Thoracic aorta (tissue), 2 donors: Measurements from ENCODE around the gene AHCTF1. TPM values are rescaled to one million over a fixed set of nuclear protein-coding genes. Genes with fewer than 3 reads are reported as not detected.

Experiments used
- ATAC-seq: fragments of 150-250 bp; one replicate; pipeline ENCODE4 v1.8.0; 2017; ENCODE audit warnings: low read depth; ENCODE audit not compliant: insufficient number of reproducible peaks, low FRiP score
- DNase-seq: peaks from one replicate; pipeline ENCODE4 v3.0.0-alpha.2; 2020; ENCODE audit warnings: low spot score
- H3K27ac ChIP-seq, 2 donors: fragments of 200-600 bp; sonication (generic); 1 replicate in 1 of 2; 2 replicates in 1 of 2; pipeline ENCODE4 v1.5.1; 2016; ENCODE audit warnings: mild to moderate bottlenecking in 2 of 2, moderate library complexity in 2 of 2
- H3K27me3 ChIP-seq: fragments of 200-600 bp; sonication (generic); replicated peaks from 2 replicates; pipeline ENCODE4 v1.6.0; 2016; ENCODE audit warnings: mild to moderate bottlenecking; ENCODE audit not compliant: insufficient read depth
- H3K36me3 ChIP-seq: fragments of 200-600 bp; sonication (generic); one replicate; pipeline ENCODE4 v1.5.1; 2016
- H3K4me1 ChIP-seq, 2 donors: fragments of 200-600 bp; sonication (generic); 1 replicate in 1 of 2; 2 replicates in 1 of 2; pipeline versions ENCODE4 v1.5.1 to v1.6.0; 2016; ENCODE audit warnings: low read depth in 2 of 2, mild to moderate bottlenecking in 1 of 2; ENCODE audit not compliant: control insufficient read depth in 1 of 2
- H3K4me3 ChIP-seq: fragments of 200-600 bp; sonication (generic); 2 replicates; pipeline ENCODE4 v1.5.1; 2016; ENCODE audit warnings: mild to moderate bottlenecking
- H3K9me3 ChIP-seq: fragments of 200-600 bp; sonication (generic); 2 replicates; pipeline ENCODE4 v1.5.1; 2016
- CTCF ChIP-seq: fragments of 200-600 bp; sonication (generic); IDR thresholded peaks from one replicate; pipeline ENCODE4 v1.5.1; 2019; ENCODE audit warnings: antibody characterized with exemption
- total RNA-seq, 2 donors: library from RNA; depleted of rRNA; stranded (reverse); fragments of >200 nt; gene quantifications; one replicate each; pipeline versions ENCODE4 v1.1.0 to v1.2.3, GENCODE V29; 2016

Gene AHCTF1
- total RNA-seq, 2 donors from 2014 or later = 36.3 to 69.2 TPM

GRCh38 chr1:246798606-246799496 is 132.9 kb downstream of the AHCTF1 start:
- H3K9me3 ChIP-seq = no peaks in the 10 kb centered on the region
- H3K4me1 ChIP-seq = no peaks in the 10 kb centered on the region
- no peak for ATAC-seq
- no peak overlapping the region for H3K4me3 ChIP-seq
- no peak for TF ChIP-seq CTCF
- H3K36me3 ChIP-seq = no peaks in the 10 kb centered on the region
- DNase-seq = no peak
- no peaks in the 10 kb centered on the region for H3K27me3 ChIP-seq
- no peak overlapping the region for H3K27ac ChIP-seq

GRCh38 chr1:246798107-246798506 is 133.6 kb downstream of the AHCTF1 start:
- DNase-seq = no peak
- Histone ChIP-seq H3K9me3 (no peaks in the 10 kb centered on the region), H3K4me1 (no peaks in the 10 kb centered on the region), H3K4me3 (no peak overlapping the region), H3K36me3 (no peaks in the 10 kb centered on the region), H3K27ac (no peak overlapping the region), H3K27me3 (no peaks in the 10 kb centered on the region)
- no peak for TF ChIP-seq CTCF
- no peak for ATAC-seq

GRCh38 chr1:246797597-246797996 is 134.2 kb downstream of the AHCTF1 start:
- DNase-seq (no peak), ATAC-seq (no peak)
- H3K36me3 ChIP-seq = no peaks in the 10 kb centered on the region
- TF ChIP-seq CTCF = no peak
- no peaks in the 10 kb centered on the region for H3K4me1 ChIP-seq
- H3K27ac ChIP-seq = no peak overlapping the region
- H3K4me3 ChIP-seq = no peak overlapping the region
- no peaks in the 10 kb centered on the region for H3K27me3 ChIP-seq
- H3K9me3 ChIP-seq = no peaks in the 10 kb centered on the region

GRCh38 chr1:246797157-246797556 is 134.6 kb downstream of the AHCTF1 start:
- H3K4me1 ChIP-seq = no peaks in the 10 kb centered on the region
- H3K9me3 ChIP-seq = no peaks in the 10 kb centered on the region
- ATAC-seq (no peak), DNase-seq (no peak)
- H3K27me3 ChIP-seq = no peaks in the 10 kb centered on the region
- H3K27ac ChIP-seq = no peak overlapping the region
- no peak for TF ChIP-seq CTCF
- H3K36me3 ChIP-seq = no peaks in the 10 kb centered on the region
- H3K4me3 ChIP-seq = no peak overlapping the region

GRCh38 chr1:246795906-246796694 is 135.6 kb downstream of the AHCTF1 start:
- Histone ChIP-seq H3K27ac (no peak overlapping the region), H3K9me3 (no peaks in the 10 kb centered on the region)

More at GRCh38 chr1:246795906-246796694, 135.6 kb downstream of the AHCTF1 start:
- Histone ChIP-seq H3K36me3 (no peaks in the 10 kb centered on the region), H3K4me3 (no peak overlapping the region), H3K27me3 (no peaks in the 10 kb centered on the region), H3K4me1 (no peaks in the 10 kb centered on the region)
- DNase-seq (no peak), ATAC-seq (no peak)
- no peak for TF ChIP-seq CTCF
